ENCODE measurements around the gene ACVR1. TPM values are rescaled to one million over a fixed set of nuclear protein-coding genes. Genes with fewer than 3 reads are reported as not detected.

ACVR1 gene
- total RNA-seq, 1 donor from 2014 or later = 24.3 TPM

GRCh38 chr2:157837851-157838441 lies 38.2 kb downstream of the ACVR1 start:
- TF ChIP-seq CTCF (IDR thresholded peaks at IDR 0.05; ENCODE audit: unreplicated experiment) = no peak
- Mint-ChIP-seq H3K9me3 (ENCODE audit: low read depth) (no peaks in the 10 kb centered on the region), H3K36me3 (ENCODE audit: insufficient read depth) (no peaks in the 10 kb centered on the region), H3K4me1 (ENCODE audit: low read depth) (peaks cover 59% of the 10 kb centered on the region), H3K27ac (peak overlapping the region; percentile 94), H3K4me3 (ENCODE audit: low read depth) (peak overlapping the region; percentile 56), H3K27me3 (no peaks in the 10 kb centered on the region)
- no peak for DNase-seq (ENCODE audit: low spot score, unreplicated experiment)

GRCh38 chr2:157836531-157836930 lies 39.6 kb downstream of the ACVR1 start:
- Mint-ChIP-seq H3K4me3 (ENCODE audit: low read depth) (no peak overlapping the region), H3K4me1 (ENCODE audit: low read depth) (peaks cover 54% of the 10 kb centered on the region), H3K27ac (peak overlapping the region; percentile 15)

GRCh38 chr2:157835425-157835824 lies 40.7 kb downstream of the ACVR1 start:
- Mint-ChIP-seq H3K27ac (no peak overlapping the region), H3K4me3 (ENCODE audit: low read depth) (no peak overlapping the region), H3K27me3 (no peaks in the 10 kb centered on the region), H3K4me1 (ENCODE audit: low read depth) (peaks cover 44% of the 10 kb centered on the region), H3K36me3 (ENCODE audit: insufficient read depth) (no peaks in the 10 kb centered on the region), H3K9me3 (ENCODE audit: low read depth) (no peaks in the 10 kb centered on the region)
- no peak for TF ChIP-seq CTCF (IDR thresholded peaks at IDR 0.05; ENCODE audit: unreplicated experiment)
- no peak for DNase-seq (ENCODE audit: low spot score, unreplicated experiment)

More at GRCh38 chr2:157836531-157836930, 39.6 kb downstream of the ACVR1 start:
- H3K27me3 Mint-ChIP-seq = no peaks in the 10 kb centered on the region
- TF ChIP-seq CTCF (IDR thresholded peaks at IDR 0.05; ENCODE audit: unreplicated experiment) = no peak
- DNase-seq (ENCODE audit: low spot score, unreplicated experiment) = no peak
- no peaks in the 10 kb centered on the region for H3K9me3 Mint-ChIP-seq (ENCODE audit: low read depth)
- no peaks in the 10 kb centered on the region for H3K36me3 Mint-ChIP-seq (ENCODE audit: insufficient read depth)

- DNase-seq (ENCODE audit: low spot score, unreplicated experiment) = no peak
- H3K27ac Mint-ChIP-seq = no peak overlapping the region
- no peak overlapping the region for H3K4me3 Mint-ChIP-seq (ENCODE audit: low read depth)
- no peaks in the 10 kb centered on the region for H3K36me3 Mint-ChIP-seq (ENCODE audit: insufficient read depth)
- H3K9me3 Mint-ChIP-seq (ENCODE audit: low read depth) = no peaks in the 10 kb centered on the region
- TF ChIP-seq CTCF (IDR thresholded peaks at IDR 0.05; ENCODE audit: unreplicated experiment) = no peak
- H3K27me3 Mint-ChIP-seq = no peaks in the 10 kb centered on the region
- peaks cover 40% of the 10 kb centered on the region for H3K4me1 Mint-ChIP-seq (ENCODE audit: low read depth)
Measured at GRCh38 chr2:157835006-157835405, 41.1 kb downstream of the ACVR1 start.

GRCh38 chr2:157833721-157834120 lies 42.4 kb downstream of the ACVR1 start:
- Mint-ChIP-seq H3K27me3 (no peaks in the 10 kb centered on the region), H3K27ac (no peak overlapping the region), H3K4me3 (ENCODE audit: low read depth) (no peak overlapping the region), H3K9me3 (ENCODE audit: low read depth) (no peaks in the 10 kb centered on the region), H3K36me3 (ENCODE audit: insufficient read depth) (peaks cover 3% of the 10 kb centered on the region), H3K4me1 (ENCODE audit: low read depth) (peaks cover 27% of the 10 kb centered on the region)
- no peak for TF ChIP-seq CTCF (IDR thresholded peaks at IDR 0.05; ENCODE audit: unreplicated experiment)
- no peak for DNase-seq (ENCODE audit: low spot score, unreplicated experiment)

Measured in progenitor cell of endocrine pancreas (in vitro differentiated cells).